GM06990 (cell line): ENCODE data around the gene POU1F1.

Source experiments
- DNase-seq: peaks from one replicate; pipeline ENCODE4 v3.0.0-alpha.2; 2011; ENCODE audit not compliant: insufficient read length; ENCODE audit errors: extremely low read depth
- H3K27me3 ChIP-seq: replicated peaks from 2 replicates; pipeline ENCODE4 v1.6.0; 2011; ENCODE audit warnings: low read length; ENCODE audit not compliant: control insufficient read depth, insufficient read depth
- H3K36me3 ChIP-seq: 2 replicates; pipeline ENCODE4 v1.5.1; 2011; ENCODE audit warnings: low read length; ENCODE audit not compliant: control insufficient read depth, insufficient read depth
- H3K4me3 ChIP-seq: replicated peaks from 2 replicates; pipeline ENCODE4 v1.5.1; 2011; ENCODE audit warnings: low read depth, mild to moderate bottlenecking, control low read depth, low read length
- CTCF ChIP-seq: IDR thresholded peaks from 2 replicates; pipeline ENCODE4 v1.5.1; 2011; ENCODE audit warnings: low read length, control low read depth, mild to moderate bottlenecking, inconsistent platforms; ENCODE audit not compliant: insufficient read depth, poor library complexity, severe bottlenecking

The POU1F1 gene

GRCh38 chr3:87269723-87270122 lies 6.7 kb downstream of the POU1F1 start:
- DNase-seq: no peak
- Histone ChIP-seq H3K36me3 (no peaks in the 10 kb centered on the region), H3K4me3 (no peak overlapping the region), H3K27me3 (no peaks in the 10 kb centered on the region)
- TF ChIP-seq CTCF: no peak

- no peaks in the 10 kb centered on the region for H3K27me3 ChIP-seq
- no peak overlapping the region for H3K4me3 ChIP-seq
- no peak for TF ChIP-seq CTCF
- H3K36me3 ChIP-seq: no peaks in the 10 kb centered on the region
- no peak for DNase-seq
Observed at GRCh38 chr3:87268646-87269211, 7.7 kb downstream of the POU1F1 start.

- no peaks in the 10 kb centered on the region for H3K27me3 ChIP-seq
- H3K4me3 ChIP-seq: no peak overlapping the region
- no peaks in the 10 kb centered on the region for H3K36me3 ChIP-seq
- DNase-seq: no peak
- no peak for TF ChIP-seq CTCF
Observed at GRCh38 chr3:87267953-87268645, 8.3 kb downstream of the POU1F1 start.

- Histone ChIP-seq H3K4me3 (no peak overlapping the region), H3K27me3 (no peaks in the 10 kb centered on the region), H3K36me3 (no peaks in the 10 kb centered on the region)
- TF ChIP-seq CTCF: no peak
- DNase-seq: no peak
Observed at GRCh38 chr3:87261925-87262324, 14.5 kb downstream of the POU1F1 start.

- no peak for DNase-seq
- H3K36me3 ChIP-seq: no peaks in the 10 kb centered on the region
- no peak overlapping the region for H3K4me3 ChIP-seq
- peak; percentile 74 for TF ChIP-seq CTCF
- no peaks in the 10 kb centered on the region for H3K27me3 ChIP-seq
Observed at GRCh38 chr3:87260270-87260669, 16.1 kb downstream of the POU1F1 start.

- no peak for TF ChIP-seq CTCF
- Histone ChIP-seq H3K36me3 (no peaks in the 10 kb centered on the region; the same call in 1 of the 2 replicates), H3K4me3 (no peak overlapping the region)
Observed at GRCh38 chr3:87250009-87250408, 26.4 kb downstream of the POU1F1 start.

More at GRCh38 chr3:87250009-87250408, 26.4 kb downstream of the POU1F1 start:
- no peaks in the 10 kb centered on the region for H3K27me3 ChIP-seq
- DNase-seq: no peak
